GM12878 (cell line): ENCODE measurements around the gene CDCA7L. TPM values are rescaled to one million over a fixed set of nuclear protein-coding genes. Genes with fewer than 3 reads are reported as not detected.

ENCODE experiments used
- BHLHE40 ChIP-seq, 2 experiments: fragments of 450-650 bp in 1 of 2; IDR thresholded peaks; 2 replicates each; pipeline ENCODE4 v1.6.1; 2011 to 2017; ENCODE audit warnings: low read depth in 2 of 2, borderline replicate concordance in 1 of 2, improper control_type of control experiment in 1 of 2, low read length in 1 of 2, mild to moderate bottlenecking in 1 of 2
- CEBPB ChIP-seq, 2 experiments: fragments of 150-350 bp in 1 of 2; IDR thresholded peaks; 2 replicates each; pipeline ENCODE4 v1.6.1; 2012 to 2014; ENCODE audit warnings: low read depth in 2 of 2, low read length in 2 of 2, borderline replicate concordance in 1 of 2, inconsistent platforms in 1 of 2
- CUX1 ChIP-seq: IDR thresholded peaks from 2 replicates; pipeline ENCODE4 v1.6.1; 2012; ENCODE audit warnings: improper control_type of control experiment, low read depth, low read length; ENCODE audit not compliant: insufficient replicate concordance
- HDAC6 ChIP-seq: fragments of 200-600 bp; sonication (generic); IDR thresholded peaks from one replicate; pipeline ENCODE4 v1.8.0; 2017; ENCODE audit warnings: antibody characterized with exemption; ENCODE audit not compliant: unreplicated experiment
- IRF4 ChIP-seq: IDR thresholded peaks from 2 replicates; pipeline ENCODE4 v1.6.1; 2011; ENCODE audit warnings: low read depth, low read length
- MAX ChIP-seq: IDR thresholded peaks from 2 replicates; pipeline ENCODE4 v1.6.1; 2012; ENCODE audit warnings: low read depth, low read length, improper control_type of control experiment
- MTA3 ChIP-seq: IDR thresholded peaks from 2 replicates; pipeline ENCODE4 v1.6.1; 2012; ENCODE audit warnings: low read length, inconsistent platforms, borderline replicate concordance
- MXI1 ChIP-seq: fragments of 150-350 bp; IDR thresholded peaks from 2 replicates; pipeline ENCODE4 v1.6.1; 2011; ENCODE audit warnings: low read depth, mild to moderate bottlenecking, inconsistent platforms, low read length, improper control_type of control experiment
- NBN ChIP-seq: fragments of 450-650 bp; IDR thresholded peaks from 2 replicates; pipeline ENCODE4 v1.6.1; 2016
- NFXL1 ChIP-seq: fragments of 450-650 bp; IDR thresholded peaks from 2 replicates; pipeline ENCODE4 v1.6.1; 2017; ENCODE audit warnings: antibody characterized with exemption, mild to moderate bottlenecking, borderline replicate concordance
- NFYA ChIP-seq: IDR thresholded peaks from 2 replicates; pipeline ENCODE4 v1.6.1; 2011; ENCODE audit warnings: low read depth, mild to moderate bottlenecking, low read length, improper control_type of control experiment, borderline replicate concordance
- PML ChIP-seq: IDR thresholded peaks from 2 replicates; pipeline ENCODE4 v1.6.1; 2012; ENCODE audit warnings: low read length, inconsistent platforms
- POLR2A ChIP-seq: IDR thresholded peaks from 2 replicates; pipeline ENCODE4 v1.6.1; 2011; ENCODE audit warnings: low read depth, mild to moderate bottlenecking, low read length
- RELB ChIP-seq: fragments of 450-650 bp; IDR thresholded peaks from 2 replicates; pipeline ENCODE4 v1.6.1; 2017; ENCODE audit warnings: low read depth, mild to moderate bottlenecking, moderate library complexity
- RFX5 ChIP-seq: IDR thresholded peaks from 2 replicates; pipeline ENCODE4 v1.6.1; 2011; ENCODE audit warnings: low read depth, low read length, improper control_type of control experiment
- SRF ChIP-seq, 2 experiments: IDR thresholded peaks; 2 replicates each; pipeline ENCODE4 v1.6.1; 2011; ENCODE audit warnings: low read depth in 2 of 2, low read length in 2 of 2, mild to moderate bottlenecking in 1 of 2, moderate library complexity in 1 of 2
- YY1 ChIP-seq: IDR thresholded peaks from 2 replicates; pipeline ENCODE4 v1.6.1; 2011; ENCODE audit warnings: low read depth, mild to moderate bottlenecking, low read length
- ZBTB40 ChIP-seq: fragments of 450-650 bp; IDR thresholded peaks from 2 replicates; pipeline ENCODE4 v1.6.1; 2016; ENCODE audit warnings: mild to moderate bottlenecking, moderate library complexity, borderline replicate concordance
- ZZZ3 ChIP-seq: IDR thresholded peaks from 2 replicates; pipeline ENCODE4 v1.6.1; 2011; ENCODE audit warnings: low read depth; ENCODE audit not compliant: control insufficient read depth, insufficient read length
- polyA plus RNA-seq, 11 experiments: library from polyadenylated mRNA; depleted of rRNA in 4 of 11; unstranded in 6 of 11; stranded (reverse) in 5 of 11; fragments of >200 nt; fragmentation: Nextera tagmentation in 4 of 11; fragmentation: Illumina TruSeq in 1 of 11; extraction: Ambion mirVana in 4 of 11; extraction: Trizol in 1 of 11; gene quantifications; 1 replicate in 1 of 11; 2 replicates in 10 of 11; pipeline versions ENCODE4 v1.2.1 to v1.2.3, GENCODE V29; 2011 to 2016; ENCODE audit warnings: inconsistent platforms in 2 of 11, missing spikeins in 2 of 11, low read depth in 1 of 11
- total RNA-seq, 4 experiments: library from RNA; depleted of rRNA in 3 of 4; stranded (reverse); fragments of >200 nt in 3 of 4; fragmentation: Illumina TruSeq in 1 of 4; extraction: Trizol in 1 of 4; gene quantifications; 2 replicates each; pipeline versions ENCODE4 v1.2.1 to v1.2.3, GENCODE V29; 2013 to 2021

The CDCA7L gene
- total and polyA plus RNA-seq, 10 of the 15 experiments (the other 5 are each of a cell fraction or from before 2014, with no cell fraction given): 30.3 to 92.2 (median 68.5) TPM

- TF ChIP-seq RELB: no peak
- no peak for TF ChIP-seq MAX
- peak in 1 of 2 experiments; percentile 57; a peak in 2 of 4 replicates for TF ChIP-seq BHLHE40 (IDR thresholded peaks at IDR 0.05; ENCODE audit: borderline replicate concordance in 1 of 2, low read depth in 2 of 2, low read length in 1 of 2)
- TF ChIP-seq YY1: 0 out of 2 replicates have a peak, but pooled peaks have one; percentile 22
- no peak for TF ChIP-seq CUX1
- TF ChIP-seq NFXL1: no peak
- no peak for TF ChIP-seq ZBTB40
- TF ChIP-seq POLR2A: peak; percentile 35; the same call in 1 of the 2 replicates
- TF ChIP-seq IRF4: no peak
- TF ChIP-seq MTA3: no peak
- no peak for TF ChIP-seq RFX5
- TF ChIP-seq NFYA: no peak
- no peak for TF ChIP-seq SRF (IDR thresholded peaks at IDR 0.05; ENCODE audit: low read depth in 2 of 2, low read length in 2 of 2)
- TF ChIP-seq MXI1: no peak
- no peak for TF ChIP-seq HDAC6
- no peak for TF ChIP-seq NBN
- TF ChIP-seq PML: no peak; the same call in 1 of the 2 replicates
- no peak for TF ChIP-seq CEBPB (IDR thresholded peaks at IDR 0.05; ENCODE audit: borderline replicate concordance in 1 of 2, low read depth in 2 of 2, low read length in 2 of 2)
- no peak for TF ChIP-seq ZZZ3
Observed at GRCh38 chr7:21944616-21945453, 864 bp downstream of the CDCA7L start (continued).
